PC-3 (cell line): Measurements from ENCODE around the gene DNAI4.

Source experiments
- EZH2 ChIP-seq: fragments of 300-600 bp; sonication (generic); IDR thresholded peaks from one replicate; pipeline ENCODE4 v1.6.1; 2017; ENCODE audit warnings: antibody characterized with exemption, mild to moderate bottlenecking, low read length; ENCODE audit not compliant: unreplicated experiment
- EZH2phosphoT487 ChIP-seq: fragments of 300-600 bp; sonication (generic); IDR thresholded peaks from 2 replicates; pipeline ENCODE4 v1.6.1; 2018; ENCODE audit warnings: mild to moderate bottlenecking, antibody characterized with exemption, low read length, borderline replicate concordance
- TF ChIP-seq, protein P1 (sequence below): fragments of 300-600 bp; sonication (generic); conservative IDR thresholded peaks from 2 replicates; pipeline ENCODE4 v1.5.1; 2017; ENCODE audit warnings: antibody characterized with exemption, low read depth, mild to moderate bottlenecking, low read length

DNA sequence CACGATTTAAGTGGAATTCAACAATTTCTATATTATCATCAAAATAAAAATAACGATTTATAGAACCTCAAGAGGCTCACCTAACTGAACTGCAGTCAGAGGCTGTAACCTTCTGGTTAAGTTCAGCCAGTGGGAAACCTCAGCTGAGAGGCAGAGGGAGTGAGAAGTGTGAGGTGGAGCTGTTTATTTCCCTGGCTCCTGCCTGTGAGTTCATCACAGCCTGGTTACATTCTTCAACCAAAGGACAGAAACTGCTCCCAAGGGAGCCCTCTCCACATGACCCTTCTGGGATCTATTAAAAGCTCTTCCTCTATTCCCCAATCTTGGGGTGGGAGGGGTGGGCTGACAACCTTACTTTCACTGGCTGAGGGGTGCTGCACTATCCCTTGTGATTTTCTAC is 150.2 kb downstream of the DNAI4 start:
- TF ChIP-seq, protein P1, sequence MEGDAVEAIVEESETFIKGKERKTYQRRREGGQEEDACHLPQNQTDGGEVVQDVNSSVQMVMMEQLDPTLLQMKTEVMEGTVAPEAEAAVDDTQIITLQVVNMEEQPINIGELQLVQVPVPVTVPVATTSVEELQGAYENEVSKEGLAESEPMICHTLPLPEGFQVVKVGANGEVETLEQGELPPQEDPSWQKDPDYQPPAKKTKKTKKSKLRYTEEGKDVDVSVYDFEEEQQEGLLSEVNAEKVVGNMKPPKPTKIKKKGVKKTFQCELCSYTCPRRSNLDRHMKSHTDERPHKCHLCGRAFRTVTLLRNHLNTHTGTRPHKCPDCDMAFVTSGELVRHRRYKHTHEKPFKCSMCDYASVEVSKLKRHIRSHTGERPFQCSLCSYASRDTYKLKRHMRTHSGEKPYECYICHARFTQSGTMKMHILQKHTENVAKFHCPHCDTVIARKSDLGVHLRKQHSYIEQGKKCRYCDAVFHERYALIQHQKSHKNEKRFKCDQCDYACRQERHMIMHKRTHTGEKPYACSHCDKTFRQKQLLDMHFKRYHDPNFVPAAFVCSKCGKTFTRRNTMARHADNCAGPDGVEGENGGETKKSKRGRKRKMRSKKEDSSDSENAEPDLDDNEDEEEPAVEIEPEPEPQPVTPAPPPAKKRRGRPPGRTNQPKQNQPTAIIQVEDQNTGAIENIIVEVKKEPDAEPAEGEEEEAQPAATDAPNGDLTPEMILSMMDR: no peak
- TF ChIP-seq EZH2 (no peak), EZH2phosphoT487 (no peak)
